GM10266 (cell line): ENCODE results near the gene CHST10.
A peak's percentile ranks its signal among the peaks of the same experiment; 100 is the strongest.

Experiments used
- DNase-seq: peaks from one replicate; pipeline ENCODE4 v3.0.0; 2012; ENCODE audit errors: extremely low spot score
- CTCF ChIP-seq: IDR thresholded peaks from 2 replicates; pipeline ENCODE4 v1.5.1; 2012; ENCODE audit warnings: mild to moderate bottlenecking, low read depth; ENCODE audit not compliant: control insufficient read depth, insufficient read depth; ENCODE audit errors: missing control alignments

Gene CHST10

GRCh38 chr2:100424277-100424875 is 6.9 kb upstream of the CHST10 start:
- TF ChIP-seq CTCF, result no peak
- DNase-seq, result no peak

- TF ChIP-seq CTCF, result no peak
- DNase-seq, result no peak
Measured at GRCh38 chr2:100423631-100424030, 6.2 kb upstream of the CHST10 start.

DNA sequence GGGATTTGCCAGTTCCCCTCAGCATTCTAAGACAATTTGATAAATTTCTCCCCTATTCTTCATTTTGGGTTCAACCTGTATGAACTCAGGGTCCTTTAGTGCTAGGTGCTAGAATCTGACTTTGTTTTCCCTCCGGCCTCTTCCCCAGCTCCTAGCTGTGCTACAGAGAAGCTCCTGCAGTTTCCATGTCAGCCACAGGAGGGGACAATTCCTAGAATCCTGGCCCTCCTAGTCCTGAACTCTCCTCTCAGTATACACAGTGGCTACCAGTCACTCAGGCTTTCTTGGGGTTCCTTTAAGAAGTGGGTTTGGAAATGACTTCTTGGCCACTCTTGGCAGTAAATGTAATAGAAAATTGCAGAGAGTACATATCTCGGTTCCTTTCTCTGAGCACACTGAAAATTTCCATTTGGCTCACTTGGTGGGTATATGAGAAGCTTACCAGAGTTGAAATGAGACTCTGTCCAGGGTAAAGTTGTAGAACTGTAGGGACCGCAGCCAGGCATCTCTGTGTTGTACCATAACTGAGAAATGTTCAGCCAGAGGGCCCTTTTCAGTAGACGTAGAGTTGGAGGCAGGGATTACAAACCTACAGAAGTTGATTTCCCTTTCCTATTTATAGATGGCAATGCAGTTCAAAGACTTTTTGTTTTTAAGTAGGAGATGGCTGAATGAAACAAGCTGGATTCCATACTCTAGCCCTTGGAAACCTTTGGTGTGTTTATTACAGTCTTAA is 5.0 kb upstream of the CHST10 start:
- DNase-seq, result peak; percentile 27
- peak; percentile 3 for TF ChIP-seq CTCF

DNA sequence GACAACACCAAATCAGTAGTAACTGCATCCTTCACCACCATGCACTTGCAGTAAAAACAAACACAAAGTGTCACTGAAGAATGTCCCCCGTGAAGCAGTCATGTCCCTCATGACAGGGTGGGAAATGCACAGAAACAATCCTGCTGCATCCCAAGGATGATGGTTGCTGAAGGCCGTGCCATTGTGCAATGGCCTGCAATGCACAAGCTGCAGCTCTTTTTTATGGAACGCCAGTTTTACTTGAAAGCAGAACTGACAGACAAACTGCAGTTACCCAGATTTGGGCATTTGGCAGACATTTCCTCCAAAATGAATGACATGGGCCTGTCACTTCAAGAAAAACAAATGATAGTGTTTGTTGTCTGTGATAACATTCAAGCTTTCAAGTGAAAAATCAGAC is 2.4 kb upstream of the CHST10 start:
- DNase-seq, result no peak
- no peak for TF ChIP-seq CTCF

GRCh38 chr2:100418406-100418962 is 1.0 kb upstream of the CHST10 start:
- no peak for DNase-seq
- no peak for TF ChIP-seq CTCF

DNA sequence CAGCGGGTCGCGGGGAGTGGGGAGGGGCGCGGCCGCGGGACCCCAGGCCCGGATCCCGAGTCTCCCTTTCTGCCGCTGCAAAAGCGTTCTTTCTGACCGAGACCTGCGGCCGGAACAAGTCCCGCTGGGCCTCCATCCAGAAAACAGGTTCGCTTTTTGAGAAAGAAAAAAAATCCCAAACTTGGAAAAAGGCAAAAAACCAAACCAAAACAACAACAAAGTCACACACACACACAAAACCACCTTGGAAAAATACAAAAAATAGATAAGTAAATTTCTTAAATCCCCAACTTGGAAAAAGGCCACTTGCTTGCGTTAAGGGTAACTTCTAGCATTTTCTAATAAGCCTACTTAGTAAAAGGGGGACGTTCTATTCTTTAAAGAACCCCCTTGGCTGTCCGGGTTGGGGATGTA is 250 bp upstream of the CHST10 start:
- no peak for TF ChIP-seq CTCF
- no peak for DNase-seq

DNA sequence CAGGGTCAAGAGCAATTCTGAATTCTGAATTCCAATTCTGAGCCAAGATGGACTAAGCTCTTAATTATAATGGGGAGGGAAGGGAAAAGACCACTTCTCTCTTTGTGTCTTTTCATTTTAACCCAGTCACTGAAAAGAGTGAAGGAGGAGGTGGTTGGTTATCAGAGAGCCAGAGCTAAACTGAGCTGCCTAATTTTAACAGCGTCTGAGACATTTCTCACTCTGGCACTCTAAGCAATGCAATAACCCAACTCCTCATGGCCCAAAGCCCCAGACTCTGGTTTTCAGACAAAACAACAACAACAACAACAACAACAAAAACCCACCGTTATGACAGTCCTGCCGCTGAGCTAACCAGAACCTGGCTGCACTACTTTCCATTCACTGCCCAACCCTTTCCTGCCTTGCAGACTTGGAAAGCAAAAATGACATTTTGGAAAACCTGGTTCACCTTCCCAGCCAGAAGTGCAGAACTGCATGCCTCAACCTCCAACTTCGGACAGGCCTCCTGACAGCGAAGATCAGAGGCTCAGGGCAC is 1.0 kb downstream of the CHST10 start:
- peak; percentile 49 for DNase-seq

More for the DNA sequence above, 1.0 kb downstream of the CHST10 start:
- TF ChIP-seq CTCF, result no peak
